ENCODE results near the gene WDR91.

The WDR91 gene

DNA sequence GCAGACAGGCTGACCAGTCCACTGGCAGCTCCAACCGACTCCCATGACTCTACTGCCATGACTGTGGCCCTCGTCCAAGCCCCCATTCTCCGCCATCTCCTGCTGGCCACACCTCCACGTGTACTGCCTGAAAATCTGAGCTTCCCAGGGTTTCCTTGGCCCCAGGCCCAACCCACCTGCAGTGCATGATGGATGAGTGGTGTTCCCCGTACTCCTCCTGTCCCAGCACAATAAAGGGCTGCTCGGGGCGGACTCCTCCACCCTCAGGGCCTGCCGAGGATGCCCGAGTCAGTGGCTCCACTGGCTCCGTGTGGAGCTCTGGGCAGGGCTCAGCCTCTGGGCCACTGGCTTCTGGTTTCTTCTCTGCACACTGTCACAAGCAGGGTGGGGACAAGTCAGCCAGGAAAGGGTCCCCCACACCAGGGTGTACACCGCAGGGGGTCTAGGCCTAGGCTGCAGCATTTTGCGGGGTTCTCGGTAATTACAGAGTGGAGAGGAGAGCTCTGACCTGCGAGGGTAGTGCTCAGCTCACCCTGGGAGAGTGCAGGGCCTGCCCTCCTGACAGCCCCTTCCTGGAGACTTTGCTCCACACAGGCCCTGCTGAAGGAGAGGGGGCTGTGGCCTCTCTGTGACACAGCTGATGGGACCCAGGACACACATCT lies 15.2 kb downstream of the WDR91 start:
- no peak for DNase-seq

DNA sequence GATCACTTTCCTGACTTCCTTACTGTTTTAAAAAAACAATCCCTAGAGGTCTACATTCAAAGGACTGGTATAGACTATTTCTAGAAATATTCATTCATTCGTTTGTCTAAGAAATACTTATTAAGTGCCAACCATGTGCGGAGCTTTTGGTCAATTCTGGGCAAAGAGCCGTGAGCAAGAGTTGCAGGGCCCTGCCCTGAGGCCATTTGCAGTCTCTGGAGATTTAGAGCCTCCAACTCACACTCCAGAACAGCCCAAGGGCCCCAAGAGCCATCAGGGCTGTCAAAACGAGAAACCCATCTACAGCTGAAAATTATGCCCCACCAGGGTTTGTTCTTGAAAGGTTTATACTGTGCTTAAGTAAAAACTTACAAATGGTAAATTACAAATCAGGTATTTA lies 16.2 kb downstream of the WDR91 start:
- DNase-seq, result no peak

DNA sequence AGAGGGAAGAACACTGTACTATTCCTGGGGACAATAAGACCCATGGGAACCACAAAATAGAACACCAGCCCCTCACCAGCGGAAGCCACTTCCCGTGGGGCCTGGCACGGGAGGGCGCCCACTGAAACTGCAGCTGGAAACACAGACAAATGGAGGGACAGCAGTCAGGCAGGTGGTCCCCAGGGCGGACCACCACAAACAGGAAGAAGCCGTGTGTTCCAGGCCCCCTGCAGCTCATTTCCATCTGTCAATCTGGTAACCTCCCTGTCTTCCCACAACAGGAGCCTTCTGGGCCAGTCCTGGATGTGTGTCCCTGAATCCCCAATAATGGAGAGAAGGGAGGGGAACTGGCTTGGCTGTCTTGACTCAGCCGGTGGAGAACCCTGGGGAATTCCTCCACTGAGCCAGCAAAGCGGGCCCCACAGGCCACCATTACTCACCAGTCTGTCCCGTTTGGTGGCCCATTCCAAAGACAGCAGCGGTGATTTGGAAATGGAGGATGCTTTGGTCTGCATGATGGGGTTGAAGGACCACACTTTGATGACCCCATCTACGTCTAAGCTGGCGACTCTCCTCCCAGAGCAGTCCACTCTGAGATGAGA lies 16.7 kb downstream of the WDR91 start:
- no peak for DNase-seq

DNA sequence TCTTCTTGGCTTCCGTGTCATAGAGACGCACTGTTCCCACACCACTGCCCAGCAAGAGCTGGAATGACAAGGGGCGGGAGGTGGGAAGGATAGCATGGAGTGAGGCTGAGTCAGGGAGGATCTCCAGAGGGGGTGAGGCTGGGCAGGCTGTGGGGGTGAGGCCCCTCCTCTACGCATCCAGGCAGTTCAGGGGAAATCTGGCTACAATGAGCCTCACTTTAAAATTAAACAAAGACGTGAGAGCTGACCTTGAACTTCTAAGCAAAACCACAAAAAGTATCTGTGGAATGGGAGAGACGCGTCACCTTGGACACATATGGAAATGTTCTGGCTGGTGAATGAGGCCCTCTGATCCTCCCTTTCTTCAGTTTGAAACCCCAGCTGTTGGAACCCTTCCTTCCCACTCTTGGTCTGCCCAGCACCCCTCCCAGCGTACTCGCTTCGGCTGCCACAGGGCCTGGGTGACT lies 17.7 kb downstream of the WDR91 start:
- no peak for DNase-seq

DNA sequence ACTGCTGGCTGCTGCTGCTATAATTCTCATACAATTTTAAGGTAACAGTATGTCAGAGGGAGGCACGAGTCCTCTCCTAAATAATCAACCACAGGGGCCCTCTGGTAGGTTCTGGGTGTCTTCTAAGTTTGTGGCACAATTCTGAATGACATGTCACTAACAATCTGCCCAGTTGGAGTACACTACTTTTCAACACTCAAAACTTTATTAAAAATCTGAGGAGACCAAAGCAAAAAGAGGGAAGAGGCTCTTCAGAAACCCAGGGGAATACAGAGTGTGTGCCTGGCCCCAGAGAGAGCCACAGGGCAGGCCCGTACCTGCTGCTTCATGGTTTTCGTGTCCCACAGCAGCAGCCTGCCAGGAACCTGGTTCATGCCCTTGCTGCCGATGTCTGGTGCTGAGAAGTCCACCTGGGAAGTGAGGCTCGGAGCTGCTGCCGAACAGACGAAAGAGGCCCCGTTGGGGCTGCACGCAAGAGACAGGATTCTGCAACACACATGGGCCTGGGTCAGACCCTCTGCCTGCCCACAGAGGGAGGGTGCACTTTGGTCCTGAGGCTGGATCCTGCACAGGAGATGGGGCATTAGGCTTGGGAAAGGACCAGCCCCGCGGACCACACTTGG lies 18.3 kb downstream of the WDR91 start:
- no peak for DNase-seq

DNA sequence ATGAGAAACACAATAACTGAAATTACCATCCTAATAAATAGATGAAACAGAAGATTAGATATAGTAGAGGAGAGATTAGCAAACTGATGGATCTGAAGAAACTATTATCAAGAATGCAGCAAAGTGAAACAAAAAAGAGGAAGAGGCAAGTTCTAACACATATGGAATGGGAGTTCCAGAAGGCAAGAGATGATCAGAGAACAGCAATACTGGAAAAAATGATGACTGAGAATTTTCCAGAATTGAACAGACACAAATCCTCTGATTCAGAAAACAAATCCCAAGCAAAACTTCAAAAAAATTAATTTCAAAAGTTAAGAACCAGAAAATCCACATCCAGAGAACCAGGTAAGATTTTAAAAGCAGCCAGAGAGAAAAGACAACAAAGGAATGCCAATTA lies 20.6 kb downstream of the WDR91 start:
- DNase-seq, result no peak

- no peak for DNase-seq
Observed at GRCh38 chr7:135189961-135190360, 21.4 kb downstream of the WDR91 start.

DNA sequence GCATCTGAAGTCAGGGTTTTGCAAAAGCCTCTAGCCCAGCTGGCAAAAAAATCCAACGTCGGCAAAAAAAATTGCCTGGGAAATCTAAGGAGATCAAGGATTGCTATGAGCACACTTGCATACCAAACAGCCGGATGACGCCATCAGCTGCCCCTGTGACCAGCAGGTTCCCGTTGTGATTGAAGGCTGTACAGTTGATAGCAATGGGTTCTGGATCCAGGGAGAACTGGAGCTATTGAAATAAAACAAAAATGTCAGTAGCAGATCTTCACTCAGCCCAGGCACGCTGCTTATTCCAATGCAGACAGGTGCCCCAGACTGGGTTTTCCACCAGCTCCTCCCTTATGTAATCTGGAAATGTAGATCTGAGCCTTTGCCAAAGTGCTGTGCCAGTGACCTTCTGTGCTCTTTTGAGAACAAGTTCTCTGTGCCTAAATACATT lies 22.1 kb downstream of the WDR91 start:
- DNase-seq, result no peak

- no peak for DNase-seq
Observed at GRCh38 chr7:135188298-135188984, 22.9 kb downstream of the WDR91 start.

GRCh38 chr7:135186841-135187253 lies 24.5 kb downstream of the WDR91 start:
- no peak for DNase-seq

DNA sequence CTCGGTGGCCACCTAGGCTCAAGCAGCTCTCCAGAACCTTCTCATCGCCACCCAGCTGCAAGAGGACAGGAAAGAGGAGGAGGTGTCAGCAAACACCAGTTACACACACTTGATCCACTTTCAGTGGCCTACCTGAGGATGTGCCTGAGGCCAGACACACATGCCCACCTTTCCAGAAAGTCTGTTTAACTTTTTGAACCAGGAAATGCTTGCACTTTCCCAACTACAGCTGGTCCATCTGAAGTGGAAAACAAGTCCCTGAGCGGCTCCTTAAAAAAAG lies 25.1 kb downstream of the WDR91 start:
- DNase-seq, result no peak

DNA sequence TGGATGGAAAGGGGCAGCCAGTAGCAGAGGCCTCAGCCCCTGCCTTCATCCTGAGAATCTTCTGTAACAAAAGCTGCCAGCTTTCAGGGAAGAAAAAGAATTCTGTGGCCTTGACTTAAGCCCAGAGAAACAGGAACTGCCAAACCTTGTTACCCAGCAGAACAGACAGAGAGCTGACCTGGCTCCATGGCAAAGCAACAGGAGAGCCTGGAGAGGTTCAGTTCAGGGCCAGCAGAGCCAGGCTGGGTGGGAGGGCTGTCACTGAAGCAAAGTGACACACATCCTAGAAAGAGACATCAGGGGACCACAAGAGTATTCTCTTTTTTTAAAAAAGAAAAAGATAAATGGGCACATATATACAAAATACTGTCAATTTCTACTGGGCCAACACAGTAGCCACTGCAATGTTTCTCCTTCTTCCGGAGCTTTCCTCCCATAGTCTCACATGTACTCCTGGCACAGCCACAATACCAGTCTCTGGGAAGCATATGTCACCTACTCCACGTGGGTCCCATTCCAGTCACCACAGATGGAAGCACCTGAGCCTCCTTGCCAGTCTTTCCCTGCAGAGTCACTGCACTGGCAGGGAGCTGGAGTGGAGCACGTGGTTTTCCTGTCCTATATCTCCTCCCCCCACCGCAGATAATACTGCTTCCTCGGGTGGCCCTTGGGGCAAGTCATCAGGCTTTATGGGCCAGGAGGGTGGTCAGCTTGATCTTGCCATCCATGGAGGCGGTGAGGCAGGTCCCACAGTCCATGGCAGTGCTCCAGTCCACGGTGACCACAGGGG lies 25.7 kb downstream of the WDR91 start:
- DNase-seq, result no peak

GRCh38 chr7:135184254-135184841 lies 27.0 kb downstream of the WDR91 start:
- DNase-seq, result no peak

DNA sequence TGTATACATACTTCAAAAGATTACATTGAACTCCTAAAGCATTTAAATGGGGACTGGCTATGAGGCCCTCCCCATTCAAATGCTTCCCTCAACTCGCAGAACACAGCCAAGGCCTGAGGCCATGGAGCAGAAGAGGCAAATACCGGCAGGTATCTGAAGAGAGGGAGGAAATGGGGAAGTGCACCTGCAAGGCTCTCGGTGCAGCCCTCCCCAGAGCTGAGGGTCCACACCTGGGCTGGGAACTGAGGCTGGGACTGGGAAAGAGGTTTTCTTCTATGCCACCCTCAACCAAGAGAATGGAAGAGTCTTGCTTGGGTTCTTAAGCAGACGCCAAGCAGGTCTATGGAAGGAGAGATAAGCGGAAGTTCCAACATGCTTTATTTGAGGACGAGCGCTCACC lies 27.8 kb downstream of the WDR91 start:
- DNase-seq, result no peak

- no peak for DNase-seq
Observed at GRCh38 chr7:135181929-135182678, 29.2 kb downstream of the WDR91 start.

DNA sequence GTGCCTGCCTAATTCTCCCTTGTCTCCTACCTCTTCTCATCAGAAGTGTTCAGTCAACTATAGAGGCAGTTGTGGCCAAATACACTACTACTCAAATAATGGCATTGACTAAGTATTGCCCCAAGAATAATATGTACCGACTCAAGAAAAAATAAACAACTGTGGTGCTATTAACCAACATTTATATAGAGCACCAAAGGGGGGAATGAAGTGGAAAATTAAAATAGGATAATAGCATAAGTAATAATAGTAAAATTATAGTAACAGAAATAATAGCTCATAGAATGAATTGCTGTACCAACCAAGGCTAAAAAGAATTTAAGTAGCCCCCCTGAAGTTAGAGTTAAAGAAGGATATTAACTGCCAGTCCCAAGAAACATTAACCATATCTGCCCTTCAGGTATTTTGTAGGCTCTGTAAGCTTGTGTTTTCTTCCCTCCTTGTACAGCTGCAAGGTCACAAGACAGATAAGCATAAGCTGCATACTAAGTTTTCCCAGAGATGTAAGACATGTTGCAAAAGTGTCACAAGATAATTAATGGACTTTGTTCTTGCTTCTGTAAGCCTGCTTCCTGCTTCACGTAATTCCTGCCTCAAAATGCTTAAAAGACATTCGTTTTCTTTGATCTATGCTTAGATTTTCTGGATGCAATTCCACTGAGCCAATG lies 29.9 kb downstream of the WDR91 start:
- DNase-seq, result no peak

GRCh38 chr7:135180122-135180521 lies 31.2 kb downstream of the WDR91 start:
- no peak for DNase-seq

GRCh38 chr7:135179321-135179925 lies 31.9 kb downstream of the WDR91 start:
- no peak for DNase-seq

GRCh38 chr7:135178364-135178763 lies 33.0 kb downstream of the WDR91 start:
- DNase-seq, result no peak

GRCh38 chr7:135177028-135177696 lies 34.2 kb downstream of the WDR91 start:
- DNase-seq, result no peak

Data from NK-92 treated with Interleukin-12 subunit alpha and Interleukin-12 subunit beta, amount 100 ng/mL, for 24 hours (cell line).